Mucosa of rectum (tissue), 2 donors: ENCODE results near the gene SGK2.

Source experiments
- H3K27ac ChIP-seq, 2 donors: one replicate each; pipeline ENCODE4 v1.7.0; 2013; ENCODE audit warnings: inconsistent platforms in 2 of 2, low read depth in 2 of 2, low read length in 2 of 2
- H3K27me3 ChIP-seq, 2 donors: one replicate each; pipeline ENCODE4 v1.7.0; 2013; ENCODE audit warnings: low read length in 2 of 2; ENCODE audit not compliant: control insufficient read depth in 2 of 2, insufficient read depth in 2 of 2
- H3K36me3 ChIP-seq, 2 donors: one replicate each; pipeline ENCODE4 v1.7.0; 2013; ENCODE audit warnings: low read length in 2 of 2; ENCODE audit not compliant: control insufficient read depth in 2 of 2, insufficient read depth in 2 of 2
- H3K4me1 ChIP-seq, 2 donors: one replicate each; pipeline ENCODE4 v1.7.0; 2013; ENCODE audit warnings: low read length in 2 of 2, mild to moderate bottlenecking in 1 of 2; ENCODE audit not compliant: control insufficient read depth in 2 of 2, insufficient read depth in 2 of 2
- H3K4me3 ChIP-seq, 2 donors: one replicate each; pipeline ENCODE4 v1.7.0; 2013; ENCODE audit warnings: low read length in 2 of 2
- H3K9ac ChIP-seq, 2 donors: one replicate each; pipeline ENCODE4 v1.7.0; 2013; ENCODE audit warnings: low read length in 2 of 2, low read depth in 1 of 2, mild to moderate bottlenecking in 1 of 2
- H3K9me3 ChIP-seq, 2 donors: one replicate each; pipeline ENCODE4 v1.7.0; 2013; ENCODE audit warnings: low read length in 2 of 2; ENCODE audit not compliant: control insufficient read depth in 2 of 2
- donor health status: healthy.
- donor health status: Normal muscosa, but diverticular disease.

SGK2 gene

DNA sequence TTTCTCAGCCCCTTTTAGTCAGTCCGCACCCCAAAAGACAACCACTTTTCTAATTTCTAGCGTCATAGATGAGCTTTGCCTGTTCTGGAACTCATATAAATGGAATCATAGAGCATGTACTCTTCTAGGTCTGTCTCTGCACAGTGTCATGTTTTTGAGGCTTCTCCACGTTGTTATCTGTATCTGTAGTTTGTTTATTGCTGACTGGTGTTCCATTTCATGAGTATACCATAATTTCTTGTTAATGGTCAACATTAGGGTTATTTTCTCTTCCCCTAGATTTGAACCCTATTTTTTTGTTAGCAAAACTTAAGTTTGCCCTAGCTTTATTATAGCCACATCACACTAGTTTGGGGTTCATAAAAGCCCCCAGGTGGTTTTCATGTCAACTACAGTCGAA, 16.2 kb upstream of the SGK2 start:
- no peak overlapping the region for H3K27ac ChIP-seq
- peaks cover 0 to 17% of the 10 kb centered on the region in 2 donors for H3K4me1 ChIP-seq
- H3K9me3 ChIP-seq = no peaks in the 10 kb centered on the region
- peaks cover 0 to 2% of the 10 kb centered on the region in 2 donors for H3K36me3 ChIP-seq
- no peaks in the 10 kb centered on the region for H3K27me3 ChIP-seq
- H3K4me3 ChIP-seq = no peak overlapping the region
- no peak overlapping the region for H3K9ac ChIP-seq

DNA sequence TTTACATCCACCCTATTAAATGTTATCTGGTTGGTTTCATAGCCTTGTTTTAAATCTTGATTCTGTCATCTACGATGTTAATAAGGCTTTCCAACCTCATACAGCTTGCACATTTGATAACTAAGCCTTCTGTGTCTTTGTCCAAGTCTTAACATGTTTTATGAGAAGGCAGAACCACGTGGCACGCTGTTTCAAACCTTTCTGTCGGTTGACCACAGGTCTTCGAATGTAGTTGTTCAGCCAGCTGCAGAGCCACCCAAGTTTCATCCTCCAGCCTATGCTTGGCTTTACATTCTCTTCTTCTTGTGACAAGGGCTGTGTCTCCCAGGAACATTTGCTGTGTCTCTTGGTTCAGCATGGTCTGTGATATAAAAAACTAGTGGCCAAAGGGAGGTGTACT, 15.7 kb upstream of the SGK2 start:
- peaks cover 0 to 17% of the 10 kb centered on the region in 2 donors for H3K4me1 ChIP-seq
- H3K9ac ChIP-seq = no peak overlapping the region
- H3K36me3 ChIP-seq = peaks cover 0 to 2% of the 10 kb centered on the region in 2 donors
- no peaks in the 10 kb centered on the region for H3K27me3 ChIP-seq
- H3K4me3 ChIP-seq = no peak overlapping the region
- no peaks in the 10 kb centered on the region for H3K9me3 ChIP-seq
- no peak overlapping the region for H3K27ac ChIP-seq

- Histone ChIP-seq H3K9ac (no peak overlapping the region), H3K4me1 (peaks cover 0 to 17% of the 10 kb centered on the region in 2 donors), H3K36me3 (peaks cover 0 to 2% of the 10 kb centered on the region in 2 donors), H3K27me3 (no peaks in the 10 kb centered on the region), H3K27ac (no peak overlapping the region), H3K4me3 (no peak overlapping the region), H3K9me3 (no peaks in the 10 kb centered on the region)
These were observed 14.3 kb upstream of the SGK2 start for GRCh38 chr20:43544501-43544900.

DNA sequence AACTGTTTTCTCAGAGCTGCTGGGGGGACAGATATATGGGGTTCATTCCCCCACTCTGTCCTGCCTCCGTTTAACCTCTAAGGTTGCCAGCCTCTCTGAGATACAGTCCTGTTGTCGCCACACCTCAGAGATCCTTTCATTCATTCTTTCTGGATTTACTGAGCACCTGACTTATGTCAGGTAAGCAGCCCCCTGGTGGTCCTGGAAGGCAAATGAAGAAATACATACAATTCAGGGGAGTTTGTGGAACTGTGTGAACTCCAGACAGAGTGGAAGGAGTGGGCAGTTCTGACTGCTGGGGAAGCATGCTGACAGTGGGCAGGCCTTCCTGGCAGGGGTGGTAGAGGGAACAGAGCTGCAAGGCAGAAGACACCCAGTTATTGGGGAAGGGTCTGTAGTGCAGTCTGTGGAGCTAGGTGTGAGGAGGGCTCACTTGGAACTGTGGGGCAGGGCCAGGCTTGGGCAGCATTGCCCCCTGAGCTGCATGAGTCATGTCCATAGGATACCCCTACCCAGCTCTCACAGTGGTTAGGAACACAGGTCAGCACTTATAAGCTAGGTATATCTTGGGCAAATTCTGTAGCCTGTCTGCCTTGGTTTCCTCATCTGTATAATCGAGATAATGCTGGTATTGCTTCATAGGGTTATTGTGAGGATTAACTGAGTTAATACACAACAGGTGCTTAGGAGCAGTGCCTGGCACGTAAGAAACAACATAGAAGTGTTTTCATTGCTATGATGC, 12.8 kb upstream of the SGK2 start:
- Histone ChIP-seq H3K4me3 (no peak overlapping the region), H3K9ac (no peak overlapping the region), H3K36me3 (peaks cover 0 to 2% of the 10 kb centered on the region in 2 donors), H3K9me3 (no peaks in the 10 kb centered on the region), H3K4me1 (peaks cover 0 to 19% of the 10 kb centered on the region in 2 donors), H3K27me3 (no peaks in the 10 kb centered on the region), H3K27ac (no peak overlapping the region)

- no peaks in the 10 kb centered on the region for H3K9me3 ChIP-seq
- H3K4me3 ChIP-seq = no peak overlapping the region
- peaks cover 0 to 2% of the 10 kb centered on the region in 2 donors for H3K36me3 ChIP-seq
- H3K9ac ChIP-seq = no peak overlapping the region
- no peaks in the 10 kb centered on the region for H3K27me3 ChIP-seq
- H3K4me1 ChIP-seq = peaks cover 0 to 11% of the 10 kb centered on the region in 2 donors
- H3K27ac ChIP-seq = no peak overlapping the region
These were observed 10.4 kb upstream of the SGK2 start for GRCh38 chr20:43548273-43548880.

DNA sequence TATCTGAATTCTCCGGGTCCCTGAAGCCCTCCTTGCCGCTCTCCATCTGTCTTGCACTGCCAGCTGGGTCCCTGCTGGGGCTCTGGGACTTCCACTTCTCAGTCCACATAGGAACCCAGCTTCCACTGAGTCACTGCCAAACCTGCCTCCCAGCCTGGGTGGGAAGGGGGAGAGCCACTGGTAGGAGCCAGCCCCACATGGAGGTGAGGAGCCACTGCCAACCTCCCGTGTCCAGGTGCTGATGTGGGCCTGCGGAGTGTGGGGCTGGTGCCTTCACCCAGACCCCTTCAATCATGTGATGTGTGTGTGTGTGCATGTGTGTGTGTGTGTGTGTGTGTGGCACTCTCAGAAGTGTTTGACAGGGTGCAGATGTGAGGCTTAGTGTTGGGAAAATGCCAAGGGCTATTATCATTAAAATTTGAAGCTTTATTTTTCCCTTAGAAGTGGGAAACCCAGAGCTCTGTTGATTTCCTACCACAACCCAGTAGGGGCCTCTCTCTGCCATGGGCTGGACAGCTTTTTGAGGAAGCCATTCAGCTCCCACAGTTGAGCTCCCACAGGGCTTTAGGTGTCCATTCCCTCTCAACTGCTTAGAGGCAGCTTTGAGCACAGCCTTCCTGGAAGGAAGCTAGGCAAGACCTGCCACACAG, 9.3 kb upstream of the SGK2 start:
- no peaks in the 10 kb centered on the region for H3K9me3 ChIP-seq
- H3K4me3 ChIP-seq = no peak overlapping the region
- H3K27me3 ChIP-seq = no peaks in the 10 kb centered on the region
- peaks cover 0 to 11% of the 10 kb centered on the region in 2 donors for H3K4me1 ChIP-seq
- no peak overlapping the region for H3K9ac ChIP-seq
- no peaks in the 10 kb centered on the region for H3K36me3 ChIP-seq
- H3K27ac ChIP-seq = peak overlapping the region in 1 of 2 donors; percentile 13

- Histone ChIP-seq H3K27ac (peak overlapping the region in 1 of 2 donors; percentile 13), H3K9me3 (no peaks in the 10 kb centered on the region), H3K36me3 (no peaks in the 10 kb centered on the region), H3K4me1 (peaks cover 0 to 11% of the 10 kb centered on the region in 2 donors), H3K27me3 (no peaks in the 10 kb centered on the region), H3K4me3 (no peak overlapping the region), H3K9ac (no peak overlapping the region)
These were observed 8.4 kb upstream of the SGK2 start for GRCh38 chr20:43550456-43550855.

- H3K27me3 ChIP-seq = no peaks in the 10 kb centered on the region
- peaks cover 17 to 36% of the 10 kb centered on the region in 2 donors for H3K4me1 ChIP-seq
- no peaks in the 10 kb centered on the region for H3K9me3 ChIP-seq
- H3K27ac ChIP-seq = no peak overlapping the region
- no peak overlapping the region for H3K4me3 ChIP-seq
- no peaks in the 10 kb centered on the region for H3K36me3 ChIP-seq
- H3K9ac ChIP-seq = no peak overlapping the region
These were observed 4.5 kb upstream of the SGK2 start for GRCh38 chr20:43554369-43554768.

GRCh38 chr20:43559147-43559987, 540 bp downstream of the SGK2 start:
- H3K36me3 ChIP-seq = peaks cover 0 to 2% of the 10 kb centered on the region in 2 donors
- peaks cover 21 to 28% of the 10 kb centered on the region in 2 donors for H3K4me1 ChIP-seq
- no peaks in the 10 kb centered on the region for H3K27me3 ChIP-seq
- H3K27ac ChIP-seq = peak overlapping the region; percentile 93 to 94
- no peaks in the 10 kb centered on the region for H3K9me3 ChIP-seq
- peak overlapping the region; percentile 61 to 77 for H3K4me3 ChIP-seq
- peak overlapping the region; percentile 65 to 71 for H3K9ac ChIP-seq
